Esophagus muscularis mucosa (tissue), 4 donors: Measurements from ENCODE around the gene DCLK2. TPM values are rescaled to one million over a fixed set of nuclear protein-coding genes. Genes with fewer than 3 reads are reported as not detected.

ENCODE experiments used
- DNase-seq: peaks from one replicate; pipeline ENCODE4 v3.0.0-alpha.2; 2017; ENCODE audit errors: extremely low spot score
- H3K27ac ChIP-seq, 4 donors: fragments of 200-600 bp; sonication (generic); replicated peaks in 1 of 4; 1 replicate in 3 of 4; 2 replicates in 1 of 4; pipeline ENCODE4 v1.5.1; 2016 to 2019; ENCODE audit warnings: mild to moderate bottlenecking in 1 of 4
- H3K27me3 ChIP-seq, 4 donors: fragments of 200-600 bp; sonication (generic); one replicate each; pipeline versions ENCODE4 v1.5.1 to v1.6.0; 2016 to 2019
- H3K36me3 ChIP-seq, 4 donors: fragments of 200-600 bp; sonication (generic); one replicate each; pipeline ENCODE4 v1.5.1; 2016 to 2019
- H3K4me1 ChIP-seq, 4 donors: fragments of 200-600 bp; sonication (generic); one replicate each; pipeline ENCODE4 v1.5.1; 2016 to 2019
- H3K4me3 ChIP-seq, 4 donors: fragments of 200-600 bp; sonication (generic); 1 replicate in 2 of 4; 2 replicates in 2 of 4; pipeline ENCODE4 v1.5.1; 2016 to 2019; ENCODE audit warnings: mild to moderate bottlenecking in 4 of 4, moderate library complexity in 1 of 4
- H3K9me3 ChIP-seq, 4 donors: fragments of 200-600 bp; sonication (generic); 1 replicate in 3 of 4; 2 replicates in 1 of 4; pipeline ENCODE4 v1.5.1; 2016 to 2019
- CTCF ChIP-seq, 3 experiments: fragments of 200-600 bp in 2 of 3; fragments of 450-650 bp in 1 of 3; sonication (generic) in 2 of 3; IDR thresholded peaks; one replicate each; pipeline ENCODE4 v1.5.1; 2017 to 2019; ENCODE audit warnings: antibody characterized with exemption in 3 of 3, mild to moderate bottlenecking in 2 of 3, moderate library complexity in 1 of 3
- EP300 ChIP-seq: sonication (generic); formaldehyde crosslinking; IDR thresholded peaks from one replicate; pipeline ENCODE4 v1.6.1; 2017; ENCODE audit warnings: antibody characterized with exemption
- POLR2A ChIP-seq: fragments of 450-650 bp; IDR thresholded peaks from one replicate; pipeline ENCODE4 v1.6.1; 2017; ENCODE audit warnings: antibody characterized with exemption, moderate library complexity, mild to moderate bottlenecking, low read depth
- POLR2AphosphoS5 ChIP-seq, 2 donors: sonication (generic); formaldehyde crosslinking; IDR thresholded peaks; one replicate each; pipeline ENCODE4 v1.6.1; 2017; ENCODE audit warnings: antibody characterized with exemption in 2 of 2
- WGBS: methylation state at CpG from one replicate; pipeline ENCODE4 v1.1.5; 2018; 5-methylcytosine and 5-hydroxymethylcytosine counted together
- intact Hi-C: fragments of 100-400 bp; cut with DNase I; formaldehyde crosslinking; loops from one replicate; pipeline ENCODE4 v1.15.1; 2023
- total RNA-seq, 4 donors: library from RNA; depleted of rRNA; stranded (reverse); fragments of >200 nt; gene quantifications; one replicate each; pipeline versions ENCODE4 v1.1.0 to v1.2.1, GENCODE V29; 2016

Gene DCLK2
- total RNA-seq, 4 donors from 2014 or later, result 15.4 to 29.3 (median 19.3) TPM

- H3K9me3 ChIP-seq, result no peaks in the 10 kb centered on the region
- H3K36me3 ChIP-seq, result no peaks in the 10 kb centered on the region
- WGBS, result 71% methylated on average over 4 of the region's 4 CpGs
- H3K4me3 ChIP-seq, result no peak overlapping the region
- peaks cover 10 to 24% (median 19%) of the 10 kb centered on the region in 4 donors for H3K4me1 ChIP-seq
- TF ChIP-seq CTCF (IDR thresholded peaks at IDR 0.05), result no peak
- no peak for TF ChIP-seq POLR2AphosphoS5 (IDR thresholded peaks at IDR 0.05)
- no peak for TF ChIP-seq EP300
- TF ChIP-seq POLR2A, result no peak
- H3K27ac ChIP-seq, result no peak overlapping the region
- no peaks in the 10 kb centered on the region for H3K27me3 ChIP-seq
- intact Hi-C loops, result no loop called here
- no peak for DNase-seq
Observed at GRCh38 chr4:150211799-150212445, 133.7 kb downstream of the DCLK2 start.

- H3K36me3 ChIP-seq, result no peaks in the 10 kb centered on the region
- no peaks in the 10 kb centered on the region for H3K9me3 ChIP-seq
- peaks cover 7 to 25% (median 21%) of the 10 kb centered on the region in 4 donors for H3K4me1 ChIP-seq
- intact Hi-C loops, result no loop called here
- DNase-seq, result no peak
- H3K4me3 ChIP-seq, result no peak overlapping the region
- H3K27me3 ChIP-seq, result no peaks in the 10 kb centered on the region
- TF ChIP-seq POLR2A (no peak), CTCF (IDR thresholded peaks at IDR 0.05) (no peak), EP300 (no peak), POLR2AphosphoS5 (IDR thresholded peaks at IDR 0.05) (no peak)
- no peak overlapping the region for H3K27ac ChIP-seq
Observed at GRCh38 chr4:150212485-150212884, 134.2 kb downstream of the DCLK2 start.

GRCh38 chr4:150212927-150213326, 134.7 kb downstream of the DCLK2 start:
- Histone ChIP-seq H3K4me3 (no peak overlapping the region), H3K27ac (no peak overlapping the region), H3K27me3 (no peaks in the 10 kb centered on the region), H3K36me3 (no peaks in the 10 kb centered on the region), H3K4me1 (peaks cover 7 to 30% (median 24%) of the 10 kb centered on the region in 4 donors), H3K9me3 (no peaks in the 10 kb centered on the region)
- no peak for TF ChIP-seq EP300
- TF ChIP-seq POLR2AphosphoS5 (IDR thresholded peaks at IDR 0.05), result no peak
- no peak for TF ChIP-seq CTCF (IDR thresholded peaks at IDR 0.05)
- TF ChIP-seq POLR2A, result no peak
- WGBS, result 100% methylated on average over 2 of the region's 2 CpGs
- no peak for DNase-seq
- intact Hi-C loops, result no loop called here

GRCh38 chr4:150215601-150216000, 137.4 kb downstream of the DCLK2 start:
- Histone ChIP-seq H3K27ac (no peak overlapping the region), H3K27me3 (no peaks in the 10 kb centered on the region), H3K4me3 (no peak overlapping the region), H3K4me1 (peaks cover 7 to 30% (median 25%) of the 10 kb centered on the region in 4 donors), H3K9me3 (no peaks in the 10 kb centered on the region), H3K36me3 (no peaks in the 10 kb centered on the region)
- WGBS, result 82% methylated on average over 3 of the region's 3 CpGs
- no peak for DNase-seq
- intact Hi-C loops, result no loop called here
- no peak for TF ChIP-seq EP300
- TF ChIP-seq POLR2AphosphoS5 (IDR thresholded peaks at IDR 0.05), result no peak
- TF ChIP-seq POLR2A, result no peak
- no peak for TF ChIP-seq CTCF (IDR thresholded peaks at IDR 0.05)

- WGBS, result 84% methylated on average over 5 of the region's 5 CpGs
- intact Hi-C loops, result no loop called here
- DNase-seq, result no peak
- Histone ChIP-seq H3K9me3 (no peaks in the 10 kb centered on the region), H3K36me3 (no peaks in the 10 kb centered on the region), H3K4me1 (peaks cover 7 to 28% (median 25%) of the 10 kb centered on the region in 4 donors), H3K27me3 (no peaks in the 10 kb centered on the region), H3K27ac (peak overlapping the region in 1 of 4 donors; percentile 4), H3K4me3 (no peak overlapping the region)
- TF ChIP-seq EP300, result no peak
- TF ChIP-seq CTCF (IDR thresholded peaks at IDR 0.05), result no peak
- TF ChIP-seq POLR2AphosphoS5 (IDR thresholded peaks at IDR 0.05), result no peak
- TF ChIP-seq POLR2A, result no peak
Observed at GRCh38 chr4:150216726-150217125, 138.5 kb downstream of the DCLK2 start.
